SJSA1 (cell line): ENCODE measurements around the gene DQX1. TPM values are rescaled to one million over a fixed set of nuclear protein-coding genes. Genes with fewer than 3 reads are reported as not detected.

ENCODE experiments used
- DNase-seq, 2 experiments: peaks; one replicate each; pipeline ENCODE4 v3.0.0-alpha.2; 2015 to 2020; ENCODE audit warnings: low spot score in 2 of 2, low read depth in 1 of 2
- H3K27ac ChIP-seq: fragments of 250-450 bp; sonication (Bioruptor Pico); 2 replicates; pipeline ENCODE4 v1.5.1; 2020; ENCODE audit warnings: mild to moderate bottlenecking, moderate library complexity
- H3K27me3 ChIP-seq: fragments of 250-450 bp; sonication (Bioruptor Pico); replicated peaks from 2 replicates; pipeline ENCODE4 v1.5.1; 2020; ENCODE audit warnings: mild to moderate bottlenecking, moderate library complexity
- H3K36me3 ChIP-seq: fragments of 250-450 bp; sonication (Bioruptor Pico); 2 replicates; pipeline ENCODE4 v1.5.1; 2020; ENCODE audit warnings: mild to moderate bottlenecking
- H3K4me1 ChIP-seq: fragments of 250-450 bp; sonication (Bioruptor Pico); replicated peaks from 2 replicates; pipeline ENCODE4 v1.6.1; 2021; ENCODE audit warnings: mild to moderate bottlenecking
- H3K4me3 ChIP-seq: fragments of 250-450 bp; sonication (Bioruptor Pico); 2 replicates; pipeline ENCODE4 v1.5.1; 2020; ENCODE audit warnings: mild to moderate bottlenecking
- H3K9me3 ChIP-seq: fragments of 250-450 bp; sonication (Bioruptor Pico); replicated peaks from 2 replicates; pipeline ENCODE4 v1.5.1; 2020; ENCODE audit warnings: mild to moderate bottlenecking
- total RNA-seq: library from RNA; depleted of rRNA; stranded (reverse); fragments of >200 nt; shearing (Covaris generic); gene quantifications from 2 replicates; pipeline ENCODE4 v1.2.3, GENCODE V29; 2014

DQX1 gene
- total RNA-seq, 1 experiment from 2014 or later: not detected

DNA sequence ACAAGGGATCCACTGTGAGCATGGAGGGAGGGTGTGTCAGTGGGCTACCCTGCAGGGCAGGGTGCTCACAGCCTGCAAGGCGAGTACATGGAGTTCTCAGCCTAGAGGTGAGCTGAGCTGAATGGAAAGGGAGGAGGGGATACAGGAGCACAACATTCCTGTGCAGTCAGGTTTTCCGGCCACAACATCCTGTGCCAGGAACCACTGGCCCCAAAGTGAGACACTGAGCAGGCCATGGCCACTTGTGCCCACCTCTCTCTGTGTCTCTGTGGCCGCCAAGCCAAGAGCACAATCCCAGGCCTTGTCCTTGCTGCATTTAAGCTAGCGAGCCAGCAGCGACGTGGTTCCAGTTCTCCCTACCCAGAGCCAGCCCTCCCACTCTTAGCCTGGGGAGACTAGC lies 34.6 kb upstream of the DQX1 start:
- H3K27me3 ChIP-seq: no peaks in the 10 kb centered on the region
- H3K9me3 ChIP-seq: no peaks in the 10 kb centered on the region
- H3K27ac ChIP-seq: no peak overlapping the region
- DNase-seq: no peak
- H3K4me1 ChIP-seq: peaks cover 10% of the 10 kb centered on the region
- peaks cover 13% of the 10 kb centered on the region for H3K36me3 ChIP-seq
- H3K4me3 ChIP-seq: no peak overlapping the region

DNA sequence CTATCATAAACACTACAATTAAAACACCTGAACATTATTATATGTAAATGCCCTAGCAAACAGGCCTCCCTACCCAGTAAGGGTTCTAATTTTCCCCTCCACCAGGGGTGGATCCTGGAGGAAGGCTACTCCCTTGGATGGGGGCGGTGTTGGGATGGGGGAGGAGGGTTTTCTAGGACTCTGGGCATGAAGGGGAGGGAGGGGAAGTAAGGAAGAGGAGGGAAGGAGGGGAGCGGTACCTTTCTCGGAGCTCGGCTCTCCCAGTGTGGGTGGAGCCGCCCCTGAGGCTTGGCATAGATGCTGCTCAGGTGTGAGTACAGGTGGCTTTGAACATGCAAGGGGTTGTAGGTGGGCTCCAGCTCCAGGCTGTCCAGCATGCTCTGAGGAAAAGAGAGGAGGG lies 33.9 kb upstream of the DQX1 start:
- H3K4me1 ChIP-seq: peaks cover 16% of the 10 kb centered on the region

DNA sequence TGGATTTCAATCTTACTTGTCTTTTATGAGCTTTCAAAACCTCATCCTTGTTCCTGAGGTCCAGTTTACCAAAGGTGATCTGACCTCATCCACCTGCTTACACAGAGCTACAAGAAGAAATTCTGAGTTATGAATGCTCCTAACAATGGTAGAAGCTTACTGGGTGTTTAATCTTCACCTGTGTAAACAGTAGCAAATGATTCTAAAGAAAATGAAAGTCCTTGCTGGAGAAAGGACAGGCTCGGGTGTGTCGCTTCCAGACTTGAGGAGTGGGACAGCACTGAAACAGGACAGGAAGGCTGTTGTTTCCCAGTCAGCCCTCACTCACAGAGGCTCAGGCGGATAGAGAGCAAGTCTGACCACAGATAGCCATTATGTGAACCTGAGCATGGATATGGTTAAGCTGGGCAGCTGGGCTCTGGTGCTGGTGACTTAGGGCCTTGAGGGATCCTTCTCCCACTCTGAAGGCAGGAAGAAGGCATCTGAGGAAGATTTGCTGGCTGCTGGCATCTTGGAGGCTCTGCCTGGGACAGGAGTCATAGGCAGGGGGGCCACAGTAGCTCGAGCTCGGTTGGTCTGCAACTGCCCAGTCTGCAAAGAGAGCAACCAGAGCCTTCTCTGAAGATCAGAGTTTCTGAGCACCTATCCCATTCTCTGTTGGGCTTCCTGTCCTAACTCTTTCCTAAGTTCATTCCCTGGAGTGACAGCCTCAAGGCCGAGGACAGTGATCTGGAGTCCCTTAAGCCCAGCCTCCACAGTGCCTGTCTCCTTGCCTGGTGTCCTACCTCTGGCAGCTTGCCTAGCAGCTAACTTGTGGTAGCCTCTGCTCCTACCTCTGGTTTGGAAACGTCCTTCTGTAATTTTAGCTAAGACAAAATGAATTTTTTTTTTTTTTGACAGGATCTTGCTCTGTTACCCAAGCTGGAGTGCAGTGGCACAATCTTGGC lies 32.5 kb upstream of the DQX1 start:
- DNase-seq: no peak
- H3K36me3 ChIP-seq: peaks cover 13% of the 10 kb centered on the region
- H3K27me3 ChIP-seq: no peaks in the 10 kb centered on the region
- H3K4me3 ChIP-seq: no peak overlapping the region
- H3K9me3 ChIP-seq: no peaks in the 10 kb centered on the region
- H3K4me1 ChIP-seq: peaks cover 18% of the 10 kb centered on the region
- H3K27ac ChIP-seq: no peak overlapping the region

More for the DNA sequence above, 33.9 kb upstream of the DQX1 start:
- Histone ChIP-seq H3K27ac (no peak overlapping the region), H3K36me3 (peaks cover 13% of the 10 kb centered on the region), H3K4me3 (no peak overlapping the region), H3K27me3 (no peaks in the 10 kb centered on the region), H3K9me3 (no peaks in the 10 kb centered on the region)
- no peak for DNase-seq

DNA sequence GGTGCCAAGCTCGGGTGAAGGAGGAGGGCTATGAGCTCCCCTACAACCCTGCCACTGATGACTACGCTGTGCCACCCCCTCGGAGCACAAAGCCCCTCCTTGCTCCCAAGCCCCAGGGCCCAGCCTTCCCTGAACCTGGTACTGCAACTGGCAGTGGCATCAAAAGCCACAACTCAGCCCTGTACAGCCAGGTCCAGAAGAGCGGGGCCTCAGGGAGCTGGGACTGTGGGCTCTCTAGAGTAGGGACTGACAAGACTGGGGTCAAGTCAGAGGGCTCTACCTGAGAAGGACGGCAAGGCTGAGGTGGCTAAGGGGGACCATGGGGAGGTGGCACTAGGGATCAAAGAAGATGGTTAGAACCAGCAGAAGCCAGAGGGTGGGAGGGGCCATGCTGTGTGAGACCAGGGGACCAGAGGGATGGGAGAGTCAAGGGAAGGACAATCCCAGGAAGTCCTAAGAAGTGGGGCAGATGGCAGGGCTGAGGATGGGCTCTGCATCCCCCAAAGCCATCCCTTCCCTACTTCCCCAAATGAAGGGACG lies 30.9 kb upstream of the DQX1 start:
- H3K9me3 ChIP-seq: no peaks in the 10 kb centered on the region
- H3K27ac ChIP-seq: no peak overlapping the region
- H3K4me3 ChIP-seq: no peak overlapping the region
- H3K4me1 ChIP-seq: peaks cover 25% of the 10 kb centered on the region
- H3K36me3 ChIP-seq: peaks cover 13% of the 10 kb centered on the region
- no peak for DNase-seq
- H3K27me3 ChIP-seq: no peaks in the 10 kb centered on the region

DNA sequence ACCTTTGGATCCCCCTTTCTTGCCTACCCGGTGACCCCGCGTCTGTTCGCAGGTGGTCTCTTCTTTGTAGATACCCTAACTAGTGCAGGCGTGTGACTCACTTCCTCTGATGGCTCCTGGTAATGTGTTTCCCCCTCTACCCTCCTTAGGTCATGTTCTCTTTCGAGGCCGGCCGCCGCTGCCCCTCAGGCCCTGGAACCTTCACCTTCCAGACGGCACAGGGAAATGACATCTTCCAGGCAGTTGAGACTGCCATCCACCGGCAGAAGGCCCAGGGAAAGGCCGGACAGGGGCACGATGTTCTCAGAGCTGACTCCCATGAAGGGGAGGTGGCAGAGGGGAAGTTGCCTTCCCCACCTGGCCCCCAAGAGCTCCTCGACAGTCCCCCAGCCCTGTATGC lies 30.1 kb upstream of the DQX1 start:
- no peak overlapping the region for H3K4me3 ChIP-seq
- H3K27ac ChIP-seq: no peak overlapping the region
- peaks cover 13% of the 10 kb centered on the region for H3K36me3 ChIP-seq
- H3K27me3 ChIP-seq: no peaks in the 10 kb centered on the region
- DNase-seq: no peak
- no peaks in the 10 kb centered on the region for H3K9me3 ChIP-seq
- H3K4me1 ChIP-seq: peaks cover 25% of the 10 kb centered on the region

DNA sequence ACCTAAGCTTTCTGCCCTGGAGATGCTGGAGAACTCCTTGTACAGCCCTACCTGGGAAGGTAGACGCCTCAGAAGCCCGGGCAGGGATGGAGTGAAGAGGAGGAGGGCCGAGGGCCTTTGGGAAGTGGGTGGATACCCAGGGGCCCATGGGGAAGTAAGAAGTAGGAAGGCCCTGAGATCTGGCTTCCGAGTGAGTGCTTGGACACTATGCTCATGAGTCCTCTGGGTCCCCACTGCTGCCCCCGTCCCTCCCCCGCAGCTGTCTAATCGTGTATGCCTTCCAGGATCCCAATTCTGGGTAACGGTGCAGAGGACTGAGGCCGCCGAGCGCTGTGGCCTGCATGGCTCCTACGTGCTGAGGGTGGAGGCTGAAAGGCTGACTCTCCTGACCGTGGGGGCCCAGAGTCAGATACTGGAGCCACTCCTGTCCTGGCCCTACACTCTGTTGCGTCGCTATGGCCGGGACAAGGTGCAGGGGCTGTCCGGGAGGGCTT lies 29.6 kb upstream of the DQX1 start:
- H3K4me3 ChIP-seq: peak overlapping the region; percentile 65
- peaks cover 13% of the 10 kb centered on the region for H3K36me3 ChIP-seq
- no peaks in the 10 kb centered on the region for H3K27me3 ChIP-seq
- no peaks in the 10 kb centered on the region for H3K9me3 ChIP-seq
- peaks cover 24% of the 10 kb centered on the region for H3K4me1 ChIP-seq
- no peak for DNase-seq
- no peak overlapping the region for H3K27ac ChIP-seq

DNA sequence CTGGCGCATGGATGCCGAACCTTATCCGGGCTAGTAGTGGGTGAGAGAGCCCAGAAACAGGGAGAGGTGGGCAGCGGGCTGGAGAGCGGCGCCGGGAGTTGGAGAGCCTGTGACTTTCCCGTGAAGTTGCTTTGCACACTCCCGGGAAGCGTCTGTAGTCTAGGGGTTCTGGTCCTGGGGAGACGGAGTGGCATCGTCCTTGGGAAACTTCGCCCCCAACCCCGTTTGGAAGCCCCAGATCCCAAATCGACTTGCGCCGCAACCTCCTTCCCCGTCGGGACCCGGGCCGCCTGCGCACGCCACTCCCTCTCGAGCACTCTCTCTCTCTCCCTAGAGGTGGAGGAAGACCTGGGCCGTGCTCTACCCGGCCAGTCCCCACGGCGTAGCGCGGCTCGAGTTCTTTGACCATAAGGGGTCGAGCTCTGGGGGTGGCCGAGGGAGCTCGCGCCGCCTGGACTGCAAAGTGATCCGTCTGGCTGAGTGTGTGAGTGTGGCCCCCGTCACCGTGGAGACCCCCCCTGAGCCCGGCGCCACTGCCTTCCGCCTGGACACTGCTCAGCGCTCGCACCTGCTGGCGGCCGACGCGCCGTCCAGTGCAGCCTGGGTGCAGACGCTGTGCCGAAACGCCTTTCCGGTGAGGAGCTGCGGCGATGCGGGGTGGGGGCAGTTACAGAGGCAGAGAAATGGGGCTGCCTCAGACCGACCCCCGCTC lies 28.9 kb upstream of the DQX1 start:
- peak in 1 of 2 experiments; percentile 76 for DNase-seq
- H3K27ac ChIP-seq: peak overlapping the region; percentile 98
- no peaks in the 10 kb centered on the region for H3K27me3 ChIP-seq
- H3K4me3 ChIP-seq: peak overlapping the region; percentile 65
- H3K9me3 ChIP-seq: no peaks in the 10 kb centered on the region
- H3K4me1 ChIP-seq: peaks cover 20% of the 10 kb centered on the region
- peaks cover 13% of the 10 kb centered on the region for H3K36me3 ChIP-seq

DNA sequence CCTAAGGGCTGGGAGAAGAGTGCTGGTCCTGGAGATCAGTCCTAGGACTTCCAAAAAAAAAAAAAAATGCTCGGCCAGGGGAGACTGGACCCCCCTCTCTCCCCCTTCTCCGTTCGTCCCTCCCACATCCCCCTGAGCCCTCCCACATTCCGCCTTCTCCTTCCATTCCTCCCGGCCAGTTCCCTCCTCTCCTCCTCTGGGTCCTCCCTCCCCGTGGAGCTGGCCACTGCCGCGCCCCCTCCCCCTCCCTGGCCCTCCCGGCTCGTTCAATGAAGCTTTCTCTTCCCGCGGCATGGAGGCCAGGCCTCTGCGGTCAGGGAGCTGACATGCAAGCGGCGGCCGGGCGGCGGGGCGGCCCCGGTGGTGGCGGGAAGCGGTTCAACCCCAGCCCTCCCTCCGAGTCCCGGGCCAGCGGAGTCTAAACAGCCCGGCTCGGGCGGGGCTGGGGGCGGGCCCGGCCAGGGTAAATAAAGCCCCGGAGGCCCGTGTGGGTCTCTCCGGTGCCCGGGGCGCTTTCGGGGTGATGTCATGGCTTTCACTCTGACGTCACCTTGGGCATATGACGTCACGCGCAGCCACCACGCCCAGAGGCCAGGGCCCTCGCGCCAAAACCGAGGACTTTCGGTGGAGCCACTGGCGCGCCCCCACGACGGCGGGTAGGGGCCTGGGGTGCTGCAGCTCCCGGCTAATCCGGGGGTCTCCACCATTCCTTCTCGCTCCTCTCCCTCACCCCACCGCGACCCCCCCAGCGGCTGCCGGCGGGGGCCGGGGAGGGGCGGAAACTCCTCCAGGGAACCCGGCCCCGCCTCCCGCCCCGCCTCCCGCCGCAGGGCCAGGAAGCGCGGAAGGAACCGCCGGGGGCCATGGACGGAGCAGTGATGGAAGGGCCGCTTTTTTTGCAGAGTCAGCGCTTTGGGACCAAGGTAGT lies 28.1 kb upstream of the DQX1 start, which contains the start of the genes DOK1 and LOXL3:
Gene DOK1 (plus strand): TSS at position 829 of the 928 bp plus-strand sequence. CDS start 35 bp downstream, at position 864.
Gene LOXL3 (minus strand): TSS at position 51 of the 928 bp plus-strand sequence. CDS start 1,308 bp downstream, outside the sequence.
- peaks cover 21% of the 10 kb centered on the region for H3K36me3 ChIP-seq
- H3K4me1 ChIP-seq: peaks cover 24% of the 10 kb centered on the region
- peak within 1 kb of the TSS; percentile 98 for H3K27ac ChIP-seq
- peak within 1 kb of the TSS; percentile 65 for H3K4me3 ChIP-seq
- no peaks in the 10 kb centered on the region for H3K27me3 ChIP-seq
- peak; percentile 95 to 96 for DNase-seq
- H3K9me3 ChIP-seq: 0 out of 2 replicates have a peak, but pooled peaks cover 5% of the 10 kb centered on the region

DNA sequence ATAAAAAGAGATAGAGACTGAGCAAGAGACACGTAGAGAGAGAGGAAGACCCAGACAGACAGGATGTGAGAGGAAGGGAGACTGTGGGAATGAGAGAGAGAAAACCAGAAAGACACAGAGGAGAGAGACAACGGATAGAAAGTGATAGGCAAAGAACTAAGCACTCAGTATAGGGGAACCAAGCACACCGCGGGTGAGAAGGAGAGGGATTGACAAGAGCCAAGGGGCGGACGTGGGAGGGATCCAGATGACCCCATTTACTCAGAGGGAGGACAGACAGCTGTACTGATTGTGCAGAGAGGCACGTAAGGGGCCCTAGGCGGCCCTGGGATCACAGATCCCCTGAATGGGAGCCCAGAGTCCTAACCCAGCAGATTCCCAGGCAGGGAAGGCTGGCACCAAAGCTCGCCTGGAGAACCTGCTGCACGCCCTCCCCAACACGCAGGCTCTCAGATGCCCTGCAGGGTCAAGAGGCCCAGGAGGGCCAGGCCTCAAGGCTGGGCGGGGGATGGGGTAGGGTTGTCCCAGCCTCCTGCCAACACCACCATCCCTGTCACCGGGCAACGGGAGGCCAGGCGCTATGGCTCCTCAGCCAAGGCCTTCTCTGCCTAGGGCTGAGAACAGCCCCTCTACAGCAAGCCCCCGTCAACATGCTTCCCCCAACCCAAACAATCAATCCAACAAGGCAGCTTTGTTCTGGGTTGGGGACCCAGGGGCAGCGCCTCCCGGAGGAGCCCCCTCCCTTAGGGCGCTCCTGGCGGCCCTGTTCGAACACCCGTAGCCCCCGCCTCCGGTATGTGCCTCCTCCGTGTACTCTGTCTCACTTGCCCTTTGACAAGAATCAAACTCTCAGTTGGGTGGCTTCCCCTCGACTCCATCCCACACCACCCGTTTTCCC lies 27.1 kb upstream of the DQX1 start:
- peaks cover 24% of the 10 kb centered on the region for H3K36me3 ChIP-seq
- no peak for DNase-seq
- 0 out of 2 replicates have a peak overlapping the region, but pooled peaks have one; percentile 4 for H3K27ac ChIP-seq

DNA sequence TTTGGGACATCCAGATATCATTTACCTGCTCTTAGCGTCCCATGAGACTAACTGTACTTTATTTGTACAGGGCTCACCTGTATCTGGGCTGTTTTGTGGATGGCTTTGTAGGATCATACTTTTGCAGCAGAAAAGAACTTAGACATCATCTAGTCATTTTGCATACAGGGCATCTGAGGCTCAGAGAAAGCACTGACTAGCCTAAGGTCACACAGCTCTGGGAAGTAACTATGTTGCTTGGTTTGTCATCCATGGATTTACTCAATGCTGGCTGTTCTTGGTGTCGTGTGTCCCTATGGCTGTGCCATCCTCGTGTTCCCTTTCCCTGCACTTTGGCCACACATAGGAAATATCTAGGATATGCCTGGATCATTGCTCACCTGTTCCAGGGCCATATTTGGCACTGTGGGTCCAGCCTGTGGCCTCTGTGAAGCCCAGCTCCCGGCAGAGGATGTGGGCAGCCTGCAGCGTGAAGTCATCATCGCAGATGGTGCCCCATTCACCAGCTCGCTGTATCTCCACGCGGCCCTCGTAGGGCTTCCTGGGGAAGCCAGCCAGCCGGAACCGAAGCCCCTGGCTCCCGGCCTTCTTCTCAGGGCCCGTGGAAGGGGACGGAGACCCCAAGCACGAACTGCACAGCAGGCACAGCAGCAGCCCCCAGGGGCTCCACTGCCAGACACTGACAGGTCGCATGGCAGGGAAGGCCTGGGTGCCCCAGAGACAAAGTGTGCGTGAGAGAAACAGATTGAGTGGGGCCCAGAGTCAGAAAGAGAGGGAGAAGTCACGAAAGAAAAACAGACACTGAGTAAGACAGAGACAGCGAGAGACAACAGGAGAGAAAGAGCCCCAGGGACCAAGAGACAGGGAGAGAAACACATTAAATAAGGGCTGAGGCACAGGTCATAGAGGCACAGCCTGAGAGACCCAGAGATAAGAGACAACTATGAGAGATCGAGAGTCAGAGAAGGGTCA lies 26.2 kb upstream of the DQX1 start:
- Histone ChIP-seq H3K27ac (no peak overlapping the region), H3K36me3 (peaks cover 24% of the 10 kb centered on the region), H3K4me3 (no peak overlapping the region), H3K9me3 (0 out of 2 replicates have a peak, but pooled peaks cover 7% of the 10 kb centered on the region), H3K4me1 (peaks cover 34% of the 10 kb centered on the region), H3K27me3 (no peaks in the 10 kb centered on the region)
- no peak for DNase-seq

More for the DNA sequence above, 27.1 kb upstream of the DQX1 start:
- Histone ChIP-seq H3K27me3 (no peaks in the 10 kb centered on the region), H3K9me3 (0 out of 2 replicates have a peak, but pooled peaks cover 7% of the 10 kb centered on the region), H3K4me3 (peak overlapping the region; percentile 65), H3K4me1 (peaks cover 34% of the 10 kb centered on the region)

DNA sequence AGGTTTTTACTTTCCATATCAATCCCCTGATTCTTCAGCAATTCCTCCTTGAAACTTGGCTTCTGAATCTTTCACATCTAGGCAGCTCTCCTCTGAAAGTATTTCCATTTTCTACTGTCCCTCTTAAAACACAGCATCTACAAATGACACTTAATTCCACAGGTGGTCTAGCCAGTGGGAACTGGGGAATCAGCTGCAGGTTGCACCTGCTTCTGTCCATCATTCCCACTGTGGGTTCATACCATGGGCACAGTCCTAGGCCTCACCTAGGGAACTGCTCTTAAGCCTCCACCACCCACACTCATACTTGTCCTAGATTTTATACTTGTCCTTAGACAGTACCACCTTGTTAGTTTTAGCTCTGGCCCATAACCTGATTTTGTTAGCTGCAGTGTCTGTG lies 25.5 kb upstream of the DQX1 start:
- no peaks in the 10 kb centered on the region for H3K27me3 ChIP-seq
- peaks cover 34% of the 10 kb centered on the region for H3K4me1 ChIP-seq
- DNase-seq: no peak
- 0 out of 2 replicates have a peak, but pooled peaks cover 7% of the 10 kb centered on the region for H3K9me3 ChIP-seq
- H3K4me3 ChIP-seq: no peak overlapping the region
- peaks cover 20% of the 10 kb centered on the region for H3K36me3 ChIP-seq
- no peak overlapping the region for H3K27ac ChIP-seq
